CD4-positive, alpha-beta memory T cell (primary cell): ENCODE results near the gene USP36. TPM values are rescaled to one million over a fixed set of nuclear protein-coding genes. Genes with fewer than 3 reads are reported as not detected.
"Not testable (repeated sequence)": the region's sequence is repeated elsewhere in the genome, so short reads cannot be mapped to it uniquely, and the experiment has no call there.

Experiments
- CTCF ChIA-PET: fragments of 350-600 bp; sonication (Branson Sonifier 250); formaldehyde crosslinking; loops from one replicate; lab custom pipeline; 2021; ENCODE audit warnings: inconsistent platforms; ENCODE audit not compliant: partially characterized antibody; lab: Charles Lee
- POLR2A ChIA-PET: fragments of 350-600 bp; sonication (Branson Sonifier 250); formaldehyde crosslinking; loops from one replicate; lab custom pipeline; 2021; ENCODE audit not compliant: partially characterized antibody; lab: Charles Lee
- DNase-seq, 5 donors: peaks; one replicate each; pipeline versions ENCODE4 v3.0.0 to v3.0.0-alpha.2; 2020 to 2022; ENCODE audit warnings: mixed read lengths in 1 of 5
- H3K27ac ChIP-seq: one replicate; pipeline ENCODE4 v1.7.0; 2013; ENCODE audit warnings: low read depth, low read length
- H3K27me3 ChIP-seq: 2 replicates; pipeline ENCODE4 v1.7.0; 2013; ENCODE audit warnings: mild to moderate bottlenecking, low read length, moderate library complexity; ENCODE audit not compliant: insufficient read depth
- H3K36me3 ChIP-seq: 2 replicates; pipeline ENCODE4 v1.7.0; 2013; ENCODE audit warnings: mild to moderate bottlenecking, low read length, moderate library complexity; ENCODE audit not compliant: insufficient read depth
- H3K4me1 ChIP-seq: 2 replicates; pipeline ENCODE4 v1.7.0; 2013; ENCODE audit warnings: mild to moderate bottlenecking, low read length, moderate library complexity; ENCODE audit not compliant: insufficient read depth
- H3K4me3 ChIP-seq, 2 donors: one replicate each; pipeline ENCODE4 v1.7.0; 2013; ENCODE audit warnings: low read length in 2 of 2, mild to moderate bottlenecking in 1 of 2
- H3K9me3 ChIP-seq, 2 donors: one replicate each; pipeline ENCODE4 v1.7.0; 2013; ENCODE audit warnings: low read length in 2 of 2, control low read depth in 1 of 2; ENCODE audit not compliant: control insufficient read depth in 1 of 2
- H3K27ac Mint-ChIP-seq, 7 donors: one replicate each; pipeline ENCODE4 v1.8.0; 2020 to 2021; ENCODE audit warnings: mixed read lengths in 7 of 7, mild to moderate bottlenecking in 6 of 7, inconsistent platforms in 3 of 7, moderate library complexity in 3 of 7
- H3K27me3 Mint-ChIP-seq, 2 donors: one replicate each; pipeline ENCODE4 v1.8.0; 2020 to 2021; ENCODE audit warnings: mixed read lengths in 2 of 2
- H3K36me3 Mint-ChIP-seq, 2 donors: one replicate each; pipeline ENCODE4 v1.8.0; 2020 to 2021; ENCODE audit warnings: mixed read lengths in 2 of 2, inconsistent platforms in 1 of 2, mild to moderate bottlenecking in 1 of 2
- H3K4me1 Mint-ChIP-seq, 4 donors: one replicate each; pipeline ENCODE4 v1.8.0; 2020 to 2021; ENCODE audit warnings: mixed read lengths in 4 of 4, mild to moderate bottlenecking in 1 of 4
- H3K4me3 Mint-ChIP-seq, 8 donors: one replicate each; pipeline ENCODE4 v1.8.0; 2020 to 2021; ENCODE audit warnings: mixed read lengths in 8 of 8, mild to moderate bottlenecking in 7 of 8, moderate library complexity in 6 of 8, inconsistent platforms in 3 of 8
- H3K9me3 Mint-ChIP-seq, 8 donors: one replicate each; pipeline ENCODE4 v1.8.0; 2020 to 2021; ENCODE audit warnings: mixed read lengths in 8 of 8, mild to moderate bottlenecking in 5 of 8, inconsistent platforms in 3 of 8, moderate library complexity in 1 of 8
- intact Hi-C: fragments of 100-400 bp; cut with micrococcal nuclease; formaldehyde crosslinking; loops from one replicate; pipeline ENCODE4 v1.15.1; 2023
- polyA plus RNA-seq, 2 donors: library from polyadenylated mRNA; unstranded; fragments of 300-500 nt; fragmentation: Illumina TruSeq; gene quantifications; one replicate each; pipeline ENCODE4 v1.2.3, GENCODE V29; 2021
- total RNA-seq, 2 experiments: library from RNA; stranded (reverse); gene quantifications; one replicate each; pipeline ENCODE4 v1.2.3, GENCODE V29; 2021

The USP36 gene
- 100 to 1,000 TPM; 181 to 183 TPM for total RNA-seq
- polyA plus RNA-seq: 10 to 100 TPM; 35.4 to 55.1 TPM

- ChIA-PET CTCF (interaction anchor here (0.8 to 1.2 kb wide), 4 partner anchors 22 to 99 kb away, joined by 3 to 5 read pairs (median 3); no protein-coding TSS in a partner anchor), POLR2A (interaction anchor here (0.8 to 2.2 kb wide), 13 partner anchors 10 to 124 kb away, joined by 3 to 27 read pairs (median 6); no protein-coding TSS in a partner anchor)
- H3K4me1 Mint-ChIP-seq: peaks cover 36 to 72% (median 49%) of the 10 kb centered on the region in 4 donors
- Histone ChIP-seq H3K27ac (peak within 1 kb of the TSS; percentile 95), H3K27me3 (no peaks in the 10 kb centered on the region), H3K9me3 (no peaks in the 10 kb centered on the region), H3K4me3 (peak within 1 kb of the TSS; percentile 74 to 89), H3K36me3 (peaks cover 18% of the 10 kb centered on the region), H3K4me1 (peaks cover 40% of the 10 kb centered on the region)
- H3K27ac Mint-ChIP-seq: peak within 1 kb of the TSS; percentile 93 to 99 (median 99)
- peaks cover 22 to 34% of the 10 kb centered on the region in 2 donors for H3K36me3 Mint-ChIP-seq
- H3K4me3 Mint-ChIP-seq: peak within 1 kb of the TSS; percentile 93 to 99 (median 96)
- peak; percentile 99 to 100 (median 99) for DNase-seq
- intact Hi-C loops: loop anchor here (1.0 to 5.0 kb wide), 5 partner anchors 22 to 396 kb away; no protein-coding TSS in a partner anchor
- H3K9me3 Mint-ChIP-seq: no peaks in the 10 kb centered on the region
- H3K27me3 Mint-ChIP-seq: no peaks in the 10 kb centered on the region
Observed at GRCh38 chr17:78840780-78841611, at the start of gene USP36. Gene USP36 (minus strand): TSS chr17:78840814. CDS start chr17:78836363, 4,451 bp downstream.

GRCh38 chr17:78890096-78890495 is 49.5 kb upstream of the USP36 start:
- H3K36me3 ChIP-seq, H3K9me3 Mint-ChIP-seq, H3K36me3 Mint-ChIP-seq, intact Hi-C loops, H3K4me3 ChIP-seq, H3K9me3 ChIP-seq, H3K27ac ChIP-seq, H3K27me3 ChIP-seq, DNase-seq: not testable (repeated sequence)
- Mint-ChIP-seq H3K27ac (peak overlapping the region in 6 of 7 donors; percentile 74 to 93 (median 90)), H3K4me1 (peaks cover 15 to 33% (median 26%) of the 10 kb centered on the region in 4 donors), H3K27me3 (peaks cover 2 to 11% of the 10 kb centered on the region in 2 donors), H3K4me3 (peak overlapping the region in 4 of 8 donors; percentile 5 to 76 (median 60))
- ChIA-PET POLR2A (interaction anchor here (0.6 to 1.2 kb wide), 3 partner anchors 46 to 214 kb away, joined by 3 to 4 read pairs (median 3); no protein-coding TSS in a partner anchor), CTCF (interaction anchor here (1.5 to 4.5 kb wide), 2 partner anchors 25 to 38 kb away, joined by 7 to 18 read pairs; no protein-coding TSS in a partner anchor)
- H3K4me1 ChIP-seq: peaks cover 27% of the 10 kb centered on the region

- POLR2A ChIA-PET: interaction anchor here (0.6 kb wide), 1 partner anchor 214 kb away, joined by 3 read pairs; no protein-coding TSS in a partner anchor
- H3K36me3 Mint-ChIP-seq: no peaks in the 10 kb centered on the region
- CTCF ChIA-PET: interaction anchor here (1.5 to 4.5 kb wide), 2 partner anchors 24 to 38 kb away, joined by 7 to 18 read pairs; no protein-coding TSS in a partner anchor
- Histone ChIP-seq H3K27me3 (no peaks in the 10 kb centered on the region), H3K4me1 (peaks cover 27% of the 10 kb centered on the region), H3K27ac (no peak overlapping the region), H3K4me3 (no peak overlapping the region), H3K9me3 (no peaks in the 10 kb centered on the region), H3K36me3 (no peaks in the 10 kb centered on the region)
- no peak for DNase-seq
- peaks cover 0 to 3% (median 0%) of the 10 kb centered on the region in 8 donors for H3K9me3 Mint-ChIP-seq
- intact Hi-C loops: no loop called here
- H3K4me3 Mint-ChIP-seq: peak overlapping the region in 5 of 8 donors; percentile 17 to 65 (median 55)
- peaks cover 15 to 33% (median 26%) of the 10 kb centered on the region in 4 donors for H3K4me1 Mint-ChIP-seq
- H3K27me3 Mint-ChIP-seq: peaks cover 2 to 11% of the 10 kb centered on the region in 2 donors
- peak overlapping the region in 6 of 7 donors; percentile 34 to 93 (median 90) for H3K27ac Mint-ChIP-seq
Observed at GRCh38 chr17:78889531-78889930, 48.9 kb upstream of the USP36 start.

- no peaks in the 10 kb centered on the region for H3K36me3 Mint-ChIP-seq
- H3K9me3 ChIP-seq: no peaks in the 10 kb centered on the region
- peaks cover 15 to 33% (median 26%) of the 10 kb centered on the region in 4 donors for H3K4me1 Mint-ChIP-seq
- peak overlapping the region; percentile 34 to 93 (median 89) for H3K27ac Mint-ChIP-seq
- peaks cover 0 to 3% (median 0%) of the 10 kb centered on the region in 8 donors for H3K9me3 Mint-ChIP-seq
- ChIA-PET CTCF (interaction anchor here (4.5 kb wide), 1 partner anchor 24 kb away, joined by 18 read pairs; no protein-coding TSS in a partner anchor), POLR2A (interaction anchor here (0.7 kb wide), 1 partner anchor 82 kb away, joined by 3 read pairs; no protein-coding TSS in a partner anchor)
- H3K27me3 ChIP-seq: no peaks in the 10 kb centered on the region
- peaks cover 27% of the 10 kb centered on the region for H3K4me1 ChIP-seq
- H3K36me3 ChIP-seq: no peaks in the 10 kb centered on the region
- no peak overlapping the region for H3K27ac ChIP-seq
- intact Hi-C loops: no loop called here
- no peak overlapping the region for H3K4me3 ChIP-seq
- no peak for DNase-seq
- peaks cover 2 to 11% of the 10 kb centered on the region in 2 donors for H3K27me3 Mint-ChIP-seq
- peak overlapping the region in 6 of 8 donors; percentile 11 to 65 (median 56) for H3K4me3 Mint-ChIP-seq
Observed at GRCh38 chr17:78888941-78889518, 48.4 kb upstream of the USP36 start.

GRCh38 chr17:78886954-78887353 is 46.3 kb upstream of the USP36 start:
- no peak for DNase-seq
- Histone ChIP-seq H3K9me3 (no peaks in the 10 kb centered on the region), H3K4me3 (no peak overlapping the region), H3K4me1 (peaks cover 27% of the 10 kb centered on the region), H3K36me3 (no peaks in the 10 kb centered on the region), H3K27me3 (no peaks in the 10 kb centered on the region), H3K27ac (no peak overlapping the region)
- Mint-ChIP-seq H3K36me3 (no peaks in the 10 kb centered on the region), H3K9me3 (no peaks in the 10 kb centered on the region), H3K4me3 (no peak overlapping the region), H3K4me1 (peaks cover 8 to 37% (median 25%) of the 10 kb centered on the region in 4 donors), H3K27me3 (peaks cover 4 to 11% of the 10 kb centered on the region in 2 donors), H3K27ac (no peak overlapping the region)
- POLR2A ChIA-PET: no interaction called here
- intact Hi-C loops: no loop called here
- CTCF ChIA-PET: interaction anchor here (1.6 kb wide), 1 partner anchor 21 kb away, joined by 6 read pairs; no protein-coding TSS in a partner anchor

- H3K4me1 Mint-ChIP-seq: peaks cover 8 to 28% (median 17%) of the 10 kb centered on the region in 4 donors
- H3K27me3 Mint-ChIP-seq: peaks cover 4 to 11% of the 10 kb centered on the region in 2 donors
- Histone ChIP-seq H3K27ac (no peak overlapping the region), H3K4me1 (peaks cover 20% of the 10 kb centered on the region), H3K4me3 (no peak overlapping the region), H3K9me3 (no peaks in the 10 kb centered on the region), H3K27me3 (no peaks in the 10 kb centered on the region), H3K36me3 (no peaks in the 10 kb centered on the region)
- POLR2A ChIA-PET: no interaction called here
- no peak for DNase-seq
- H3K36me3 Mint-ChIP-seq: no peaks in the 10 kb centered on the region
- no peaks in the 10 kb centered on the region for H3K9me3 Mint-ChIP-seq
- intact Hi-C loops: no loop called here
- H3K4me3 Mint-ChIP-seq: no peak overlapping the region
- CTCF ChIA-PET: no interaction called here
- H3K27ac Mint-ChIP-seq: no peak overlapping the region
Observed at GRCh38 chr17:78885956-78886355, 45.3 kb upstream of the USP36 start.
